GM06990 (cell line): ENCODE results near the gene CDCA3.
"Not testable (repeated sequence)": the region's sequence is repeated elsewhere in the genome, so short reads cannot be mapped to it uniquely, and the experiment has no call there.

ENCODE experiments used
- DNase-seq: peaks from one replicate; pipeline ENCODE4 v3.0.0-alpha.2; 2011; ENCODE audit not compliant: insufficient read length; ENCODE audit errors: extremely low read depth
- H3K27me3 ChIP-seq: replicated peaks from 2 replicates; pipeline ENCODE4 v1.6.0; 2011; ENCODE audit warnings: low read length; ENCODE audit not compliant: control insufficient read depth, insufficient read depth
- H3K36me3 ChIP-seq: 2 replicates; pipeline ENCODE4 v1.5.1; 2011; ENCODE audit warnings: low read length; ENCODE audit not compliant: control insufficient read depth, insufficient read depth
- H3K4me3 ChIP-seq: replicated peaks from 2 replicates; pipeline ENCODE4 v1.5.1; 2011; ENCODE audit warnings: low read depth, mild to moderate bottlenecking, control low read depth, low read length
- TF ChIP-seq, protein P1 (sequence below): IDR thresholded peaks from 2 replicates; pipeline ENCODE4 v1.5.1; 2011; ENCODE audit warnings: low read length, control low read depth, mild to moderate bottlenecking, inconsistent platforms; ENCODE audit not compliant: insufficient read depth, poor library complexity, severe bottlenecking

The CDCA3 gene

DNA sequence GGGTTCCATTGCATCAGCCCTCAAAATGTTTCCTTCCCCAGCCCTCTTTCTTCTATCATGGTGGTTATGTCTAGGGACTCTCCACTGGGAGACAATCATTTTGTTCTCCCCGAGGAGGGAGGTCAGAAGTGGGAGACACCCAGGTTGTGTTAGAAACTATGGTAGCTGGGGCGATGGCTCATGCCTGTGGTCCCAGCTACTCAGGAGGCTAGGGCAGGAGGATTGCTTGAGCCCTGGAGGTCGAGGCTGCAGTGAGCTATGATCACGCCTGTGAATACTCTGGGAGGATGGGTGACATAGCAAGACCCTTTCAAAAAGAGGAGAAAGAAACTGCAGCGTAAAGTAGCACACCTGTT, 40.5 kb upstream of the CDCA3 start:
- no peaks in the 10 kb centered on the region for H3K36me3 ChIP-seq
- H3K4me3 ChIP-seq = peak overlapping the region; percentile 55
- TF ChIP-seq, protein P1, sequence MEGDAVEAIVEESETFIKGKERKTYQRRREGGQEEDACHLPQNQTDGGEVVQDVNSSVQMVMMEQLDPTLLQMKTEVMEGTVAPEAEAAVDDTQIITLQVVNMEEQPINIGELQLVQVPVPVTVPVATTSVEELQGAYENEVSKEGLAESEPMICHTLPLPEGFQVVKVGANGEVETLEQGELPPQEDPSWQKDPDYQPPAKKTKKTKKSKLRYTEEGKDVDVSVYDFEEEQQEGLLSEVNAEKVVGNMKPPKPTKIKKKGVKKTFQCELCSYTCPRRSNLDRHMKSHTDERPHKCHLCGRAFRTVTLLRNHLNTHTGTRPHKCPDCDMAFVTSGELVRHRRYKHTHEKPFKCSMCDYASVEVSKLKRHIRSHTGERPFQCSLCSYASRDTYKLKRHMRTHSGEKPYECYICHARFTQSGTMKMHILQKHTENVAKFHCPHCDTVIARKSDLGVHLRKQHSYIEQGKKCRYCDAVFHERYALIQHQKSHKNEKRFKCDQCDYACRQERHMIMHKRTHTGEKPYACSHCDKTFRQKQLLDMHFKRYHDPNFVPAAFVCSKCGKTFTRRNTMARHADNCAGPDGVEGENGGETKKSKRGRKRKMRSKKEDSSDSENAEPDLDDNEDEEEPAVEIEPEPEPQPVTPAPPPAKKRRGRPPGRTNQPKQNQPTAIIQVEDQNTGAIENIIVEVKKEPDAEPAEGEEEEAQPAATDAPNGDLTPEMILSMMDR = no peak
- DNase-seq = no peak
- H3K27me3 ChIP-seq = no peaks in the 10 kb centered on the region

- Histone ChIP-seq H3K4me3 (peak overlapping the region; percentile 63), H3K27me3 (no peaks in the 10 kb centered on the region), H3K36me3 (no peaks in the 10 kb centered on the region)
- DNase-seq = peak; percentile 98
- TF ChIP-seq, protein P1 = peak; percentile 56
Observed at GRCh38 chr12:6890789-6891645, 39.9 kb upstream of the CDCA3 start.

- H3K27me3 ChIP-seq, H3K36me3 ChIP-seq, H3K4me3 ChIP-seq, DNase-seq: not testable (repeated sequence)
Observed at GRCh38 chr12:6889775-6890573, 38.9 kb upstream of the CDCA3 start.

GRCh38 chr12:6888794-6889193, 37.7 kb upstream of the CDCA3 start:
- not testable (repeated sequence) for H3K4me3 ChIP-seq, DNase-seq, H3K36me3 ChIP-seq, H3K27me3 ChIP-seq

- DNase-seq = no peak
- H3K4me3 ChIP-seq = no peak overlapping the region
- H3K27me3 ChIP-seq = no peaks in the 10 kb centered on the region
- TF ChIP-seq, protein P1 = no peak
- peaks cover 8% of the 10 kb centered on the region for H3K36me3 ChIP-seq
Observed at GRCh38 chr12:6888360-6888759, 37.3 kb upstream of the CDCA3 start.

DNA sequence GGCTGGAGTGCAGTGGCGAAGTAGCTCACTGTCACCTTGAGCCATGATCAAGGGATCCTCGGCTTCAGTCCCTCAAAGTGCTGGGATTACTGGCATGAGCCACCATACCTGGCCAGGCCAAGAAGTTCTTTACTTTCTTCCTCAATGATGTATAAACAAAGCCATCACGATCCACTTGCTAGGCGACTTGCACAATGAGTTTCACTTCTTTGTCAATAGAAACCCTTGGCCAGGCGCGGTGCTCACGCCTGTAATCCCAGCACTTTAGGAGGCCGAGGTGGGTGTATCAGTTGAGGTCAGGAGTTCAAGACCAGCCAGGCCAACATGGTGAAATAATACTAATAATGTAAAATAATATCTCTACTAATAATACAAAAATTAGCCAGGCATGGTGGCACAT, 36.4 kb upstream of the CDCA3 start:
- no peak for DNase-seq
- TF ChIP-seq, protein P1 = no peak
- H3K4me3 ChIP-seq = no peak overlapping the region
- H3K27me3 ChIP-seq = no peaks in the 10 kb centered on the region
- peaks cover 8% of the 10 kb centered on the region for H3K36me3 ChIP-seq

DNA sequence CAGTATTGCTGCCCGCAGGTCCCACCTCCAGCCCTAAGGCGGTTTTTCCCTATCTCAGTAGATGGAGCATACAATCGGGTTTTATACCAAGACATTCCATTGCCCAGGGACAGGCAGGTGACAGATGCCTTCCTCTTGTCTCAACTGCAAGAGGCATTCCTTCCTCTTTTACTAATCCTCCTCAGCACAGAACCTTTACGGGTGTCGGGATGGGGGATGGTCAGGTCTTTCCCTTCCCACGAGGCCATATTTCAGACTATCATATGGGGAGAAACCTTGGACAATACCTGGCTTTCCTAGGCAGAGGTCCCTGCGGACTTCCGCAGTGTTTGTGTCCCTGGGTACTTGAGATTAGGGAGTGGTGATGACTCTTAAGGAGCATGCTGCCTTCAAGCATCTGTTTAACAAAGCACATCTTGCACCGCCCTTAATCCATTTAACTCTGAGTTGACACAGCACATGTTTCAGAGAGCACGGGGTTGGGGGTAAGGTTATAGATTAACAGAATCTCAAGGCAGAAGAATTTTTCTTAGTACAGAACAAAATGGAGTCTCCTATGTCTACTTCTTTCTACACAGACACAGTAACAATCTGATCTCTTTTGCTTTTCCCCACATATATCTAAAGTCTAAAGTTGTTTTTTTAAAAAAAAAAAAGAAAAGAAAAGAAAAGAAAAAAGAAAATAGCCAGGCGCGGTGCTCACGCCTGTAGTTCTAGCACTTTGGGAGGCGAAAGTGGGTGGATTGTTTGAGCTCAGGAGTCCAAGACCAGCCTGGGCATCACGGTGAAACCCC, 35.3 kb upstream of the CDCA3 start:
- not testable (repeated sequence) for H3K27me3 ChIP-seq, DNase-seq, H3K36me3 ChIP-seq, H3K4me3 ChIP-seq
